Calu3 (cell line): ENCODE data around the gene ETV2. TPM values are rescaled to one million over a fixed set of nuclear protein-coding genes. Genes with fewer than 3 reads are reported as not detected.

Experiments
- BruUV-seq: library from RNA; stranded (reverse); fragments of 400-500 nt; replicated peaks from 2 replicates; lab custom pipeline; 2021; lab: Mats Ljungman, UMichigan
- CTCF ChIA-PET: fragments of 300-600 bp; sonication (Branson Sonifier 250); formaldehyde crosslinking; loops from one replicate; lab custom pipeline; 2022; ENCODE audit warnings: antibody characterized with exemption; lab: Charles Lee
- DNase-seq: peaks from one replicate; pipeline ENCODE4 v3.0.0; 2022
- H3K27ac Mint-ChIP-seq: one replicate; pipeline ENCODE4 v1.8.0; 2022; ENCODE audit warnings: mixed read lengths; ENCODE audit not compliant: unreplicated experiment
- H3K27me3 Mint-ChIP-seq: one replicate; pipeline ENCODE4 v1.8.0; 2022; ENCODE audit warnings: mixed read lengths; ENCODE audit not compliant: unreplicated experiment
- H3K36me3 Mint-ChIP-seq: one replicate; pipeline ENCODE4 v1.8.0; 2022; ENCODE audit warnings: mild to moderate bottlenecking, moderate library complexity, mixed read lengths; ENCODE audit not compliant: insufficient read depth, unreplicated experiment
- H3K4me1 Mint-ChIP-seq: one replicate; pipeline ENCODE4 v1.8.0; 2022; ENCODE audit warnings: mild to moderate bottlenecking, low read depth, mixed read lengths; ENCODE audit not compliant: unreplicated experiment
- H3K4me3 Mint-ChIP-seq: one replicate; pipeline ENCODE4 v1.8.0; 2022; ENCODE audit warnings: mild to moderate bottlenecking, low read depth, moderate library complexity, mixed read lengths; ENCODE audit not compliant: unreplicated experiment
- H3K9me3 Mint-ChIP-seq: one replicate; pipeline ENCODE4 v1.8.0; 2022; ENCODE audit warnings: low read depth, mixed read lengths; ENCODE audit not compliant: unreplicated experiment
- CTCF ChIP-seq: fragments of 200-600 bp; IDR thresholded peaks from one replicate; pipeline ENCODE4 v1.8.0; 2022; ENCODE audit warnings: antibody characterized with exemption; ENCODE audit not compliant: unreplicated experiment
- intact Hi-C: fragments of 100-400 bp; cut with micrococcal nuclease; formaldehyde crosslinking; loops from one replicate; pipeline ENCODE4 v1.10.0; 2022; ENCODE audit not compliant: unreplicated experiment
- total RNA-seq: library from RNA; stranded (reverse); gene quantifications from 2 replicates; pipeline ENCODE4 v1.2.3, GENCODE V29; 2022

ETV2 gene
- total RNA-seq, 1 experiment from 2014 or later = 1.3 TPM

- no TSS peak for BruUV-seq
- Mint-ChIP-seq H3K4me1 (no peaks in the 10 kb centered on the region), H3K36me3 (peaks cover 57% of the 10 kb centered on the region), H3K27ac (no peak overlapping the region), H3K27me3 (peaks cover 13% of the 10 kb centered on the region), H3K4me3 (no peak overlapping the region), H3K9me3 (no peaks in the 10 kb centered on the region)
- no peak for TF ChIP-seq CTCF
- CTCF ChIA-PET = no interaction called here
- intact Hi-C loops = no loop called here
- no peak for DNase-seq
Observed at GRCh38 chr19:35636651-35637050, 4.9 kb upstream of the ETV2 start.

- Mint-ChIP-seq H3K36me3 (peaks cover 52% of the 10 kb centered on the region), H3K27ac (no peak overlapping the region), H3K4me1 (no peaks in the 10 kb centered on the region), H3K9me3 (no peaks in the 10 kb centered on the region), H3K4me3 (no peak overlapping the region), H3K27me3 (peaks cover 13% of the 10 kb centered on the region)
- intact Hi-C loops = no loop called here
- CTCF ChIA-PET = no interaction called here
- TF ChIP-seq CTCF = no peak
- BruUV-seq = no TSS peak
- no peak for DNase-seq
Observed at GRCh38 chr19:35637165-35637564, 4.4 kb upstream of the ETV2 start.

- DNase-seq = no peak
- no TSS peak for BruUV-seq
- TF ChIP-seq CTCF = no peak
- Mint-ChIP-seq H3K36me3 (peaks cover 58% of the 10 kb centered on the region), H3K27me3 (peaks cover 13% of the 10 kb centered on the region), H3K4me3 (no peak overlapping the region), H3K4me1 (peaks cover 3% of the 10 kb centered on the region), H3K9me3 (no peaks in the 10 kb centered on the region), H3K27ac (peak overlapping the region; percentile 21)
- intact Hi-C loops = no loop called here
- CTCF ChIA-PET = no interaction called here
Observed at GRCh38 chr19:35639321-35639639, 2.3 kb upstream of the ETV2 start.

GRCh38 chr19:35639863-35640262 lies 1.7 kb upstream of the ETV2 start:
- peaks cover 64% of the 10 kb centered on the region for H3K36me3 Mint-ChIP-seq
- H3K9me3 Mint-ChIP-seq = no peaks in the 10 kb centered on the region
- intact Hi-C loops = no loop called here
- peak overlapping the region; percentile 21 for H3K27ac Mint-ChIP-seq
- no peak for DNase-seq
- no peak overlapping the region for H3K4me3 Mint-ChIP-seq
- CTCF ChIA-PET = interaction anchor here (0.7 kb wide), 1 partner anchor 48 kb away, joined by 3 read pairs; no protein-coding TSS in a partner anchor
- TF ChIP-seq CTCF = no peak
- H3K27me3 Mint-ChIP-seq = peaks cover 13% of the 10 kb centered on the region
- BruUV-seq = no TSS peak
- H3K4me1 Mint-ChIP-seq = peaks cover 9% of the 10 kb centered on the region
